ENCODE data around the gene TEX22.

DNA sequence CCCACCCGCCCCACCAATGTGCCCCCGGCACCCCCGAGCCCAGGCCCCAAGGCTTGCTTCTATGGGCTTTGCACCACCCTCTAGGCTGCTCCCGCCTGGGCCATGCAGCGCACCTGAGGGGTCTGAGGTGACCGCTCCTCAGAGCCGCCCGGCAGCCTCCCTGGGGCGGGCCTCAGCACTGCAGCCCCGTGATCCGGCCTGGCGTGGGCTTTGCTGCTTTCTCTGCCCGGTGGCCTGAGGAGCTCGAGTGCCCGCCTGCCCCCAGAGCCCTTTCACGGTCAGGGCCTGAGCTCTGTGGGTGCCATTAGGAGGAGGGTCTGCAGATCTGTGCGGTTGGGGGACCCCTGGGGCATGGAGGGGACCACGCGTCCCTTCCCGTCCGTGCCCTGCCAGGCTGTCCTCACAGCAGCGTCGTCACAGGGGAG is 27.5 kb downstream of the TEX22 start:
- no peak for TF ChIP-seq POLR2A (IDR thresholded peaks at IDR 0.05; ENCODE audit: low read depth, low read length)
- no peak for TF ChIP-seq POLR2AphosphoS5 (IDR thresholded peaks at IDR 0.05; ENCODE audit: low read depth, low read length)
- TF ChIP-seq POU2F2 (IDR thresholded peaks at IDR 0.05; ENCODE audit: low read depth, low read length): no peak
- no peak for TF ChIP-seq TAF1 (IDR thresholded peaks at IDR 0.05; ENCODE audit: low read depth, low read length)

All from GM12891 (cell line).